IMR-90 (cell line): ENCODE data around the gene FBLN1. TPM values are rescaled to one million over a fixed set of nuclear protein-coding genes. Genes with fewer than 3 reads are reported as not detected.

Experiments used
- ATAC-seq: fragments of 200-7000 bp; cut with Tn5 transposase; 2 replicates; pipeline ENCODE4 v1.9.1; 2020; ENCODE audit warnings: low read depth, mild to moderate bottlenecking, moderate library complexity
- BruUV-seq: library from RNA; stranded (reverse); fragments of 400-500 nt; replicated peaks from 2 replicates; lab custom pipeline; 2021; lab: Mats Ljungman, UMichigan
- CTCF ChIA-PET: fragments of 300-600 bp; formaldehyde crosslinking; extraction: SDS; loops from one replicate; lab custom pipeline; 2021; ENCODE audit warnings: antibody characterized with exemption; lab: Yijun Ruan, JAX
- POLR2A ChIA-PET: fragments of 300-600 bp; sonication (Branson Sonifier 250); formaldehyde crosslinking; loops from one replicate; lab custom pipeline; 2022; ENCODE audit warnings: antibody characterized with exemption; ENCODE audit not compliant: unreplicated experiment; lab: Charles Lee
- DNase-seq: peaks from one replicate; pipeline ENCODE4 v3.0.0; 2013
- H2AFZ ChIP-seq: replicated peaks from 2 replicates; pipeline ENCODE3; 2013; ENCODE audit warnings: low read length, mild to moderate bottlenecking; ENCODE audit not compliant: poor library complexity
- H2AK5ac ChIP-seq: 2 replicates; pipeline ENCODE4 v1.6.1; 2013; ENCODE audit warnings: low read depth, low read length, inconsistent platforms
- H2AK9ac ChIP-seq: replicated peaks from 2 replicates; pipeline ENCODE3; 2013; ENCODE audit warnings: mild to moderate bottlenecking, low read depth, low read length, moderate library complexity; ENCODE audit not compliant: poor library complexity
- H2BK120ac ChIP-seq: 2 replicates; pipeline ENCODE4 v1.6.1; 2013; ENCODE audit warnings: low read depth, low read length, inconsistent platforms
- H2BK15ac ChIP-seq: 3 replicates; pipeline ENCODE4 v1.6.1; 2013; ENCODE audit warnings: low read depth, low read length, inconsistent platforms
- H2BK20ac ChIP-seq: 2 replicates; pipeline ENCODE4 v1.6.1; 2013; ENCODE audit warnings: low read depth, mild to moderate bottlenecking, inconsistent platforms, low read length, moderate library complexity
- H2BK5ac ChIP-seq: 2 replicates; pipeline ENCODE4 v1.6.1; 2013; ENCODE audit warnings: mild to moderate bottlenecking, low read depth, low read length, inconsistent platforms; ENCODE audit not compliant: poor library complexity, severe bottlenecking
- H3K14ac ChIP-seq: replicated peaks from 2 replicates; pipeline ENCODE4 v1.6.1; 2013; ENCODE audit warnings: low read depth, low read length, inconsistent platforms
- H3K18ac ChIP-seq: 2 replicates; pipeline ENCODE4 v1.6.1; 2013; ENCODE audit warnings: low read depth, low read length, control low read depth
- H3K23ac ChIP-seq: 2 replicates; pipeline ENCODE4 v1.6.1; 2013; ENCODE audit warnings: low read depth, low read length, inconsistent platforms
- H3K27ac ChIP-seq: 2 replicates; pipeline ENCODE4 v1.5.1; 2013; ENCODE audit warnings: mild to moderate bottlenecking, control low read depth, low read length; ENCODE audit not compliant: insufficient read depth
- H3K27me3 ChIP-seq: 2 replicates; pipeline ENCODE4 v1.6.1; 2013; ENCODE audit warnings: low read length; ENCODE audit not compliant: control insufficient read depth, insufficient read depth
- H3K36me3 ChIP-seq: 2 replicates; pipeline ENCODE4 v1.6.1; 2013; ENCODE audit warnings: low read length, mixed read lengths; ENCODE audit not compliant: control insufficient read depth, insufficient read depth
- H3K4ac ChIP-seq: 2 replicates; pipeline ENCODE4 v1.6.1; 2013; ENCODE audit warnings: low read depth, low read length, inconsistent platforms
- H3K4me1 ChIP-seq: 2 replicates; pipeline ENCODE4 v1.6.1; 2013; ENCODE audit warnings: low read length, mixed read lengths; ENCODE audit not compliant: control insufficient read depth, insufficient read depth
- H3K4me2 ChIP-seq: 2 replicates; pipeline ENCODE4 v1.6.1; 2013; ENCODE audit warnings: low read depth, mild to moderate bottlenecking, control low read depth, low read length, moderate library complexity
- H3K4me3 ChIP-seq: 2 replicates; pipeline ENCODE4 v1.5.1; 2013; ENCODE audit warnings: low read depth, mild to moderate bottlenecking, control low read depth, low read length, moderate library complexity; ENCODE audit not compliant: insufficient read depth
- H3K56ac ChIP-seq: 2 replicates; pipeline ENCODE4 v1.6.1; 2013; ENCODE audit warnings: low read length, inconsistent platforms; ENCODE audit not compliant: insufficient read depth; ENCODE audit errors: extremely low read depth
- H3K79me1 ChIP-seq, 2 experiments: 2 replicates each; pipeline ENCODE4 v1.6.1; 2013; ENCODE audit warnings: low read length in 2 of 2, inconsistent platforms in 1 of 2, low read depth in 1 of 2
- H3K9ac ChIP-seq: 2 replicates; pipeline ENCODE4 v1.6.1; 2013; ENCODE audit warnings: low read depth, low read length, control low read depth
- H3K9me1 ChIP-seq: 2 replicates; pipeline ENCODE4 v1.6.1; 2013; ENCODE audit warnings: low read length, inconsistent platforms; ENCODE audit not compliant: insufficient read depth
- H3K9me3 ChIP-seq: 2 replicates; pipeline ENCODE4 v1.6.1; 2013; ENCODE audit warnings: low read length; ENCODE audit not compliant: control insufficient read depth, insufficient read depth
- H4K20me1 ChIP-seq: 2 replicates; pipeline ENCODE4 v1.6.1; 2013; ENCODE audit warnings: low read length, inconsistent platforms; ENCODE audit not compliant: insufficient read depth
- H4K5ac ChIP-seq: 2 replicates; pipeline ENCODE4 v1.6.1; 2013; ENCODE audit warnings: mild to moderate bottlenecking, low read depth, low read length, control low read depth
- H4K8ac ChIP-seq, 2 experiments: 2 replicates each; pipeline ENCODE4 v1.6.1; 2013; ENCODE audit warnings: low read depth in 2 of 2, low read length in 2 of 2, control low read depth in 1 of 2, inconsistent platforms in 1 of 2
- H4K91ac ChIP-seq: 2 replicates; pipeline ENCODE4 v1.6.1; 2013; ENCODE audit warnings: low read depth, low read length, inconsistent platforms; ENCODE audit not compliant: insufficient read depth
- BHLHE40 ChIP-seq: fragments of 150-350 bp; IDR thresholded peaks from 2 replicates; pipeline ENCODE4 v1.6.1; 2016; ENCODE audit warnings: mild to moderate bottlenecking, low read depth, low read length
- CEBPB ChIP-seq: IDR thresholded peaks from 2 replicates; pipeline ENCODE4 v1.6.1; 2012; ENCODE audit warnings: low read depth, low read length, improper control_type of control experiment
- CHD1 ChIP-seq: IDR thresholded peaks from 2 replicates; pipeline ENCODE4 v1.6.1; 2012; ENCODE audit warnings: low read depth, low read length, improper control_type of control experiment
- CTCF ChIP-seq: conservative IDR thresholded peaks from 2 replicates; pipeline ENCODE4 v1.5.1; 2012; ENCODE audit warnings: mild to moderate bottlenecking, low read depth, low read length, improper control_type of control experiment
- FOS ChIP-seq: fragments of 150-350 bp; IDR thresholded peaks from 2 replicates; pipeline ENCODE4 v1.6.1; 2016; ENCODE audit warnings: low read depth, low read length
- MAFK ChIP-seq: IDR thresholded peaks from 2 replicates; pipeline ENCODE4 v1.6.1; 2012; ENCODE audit warnings: low read depth, low read length, improper control_type of control experiment
- MXI1 ChIP-seq: IDR thresholded peaks from 2 replicates; pipeline ENCODE4 v1.6.1; 2012; ENCODE audit warnings: low read depth, mild to moderate bottlenecking, low read length, moderate library complexity, borderline replicate concordance
- RAD21 ChIP-seq: IDR thresholded peaks from 2 replicates; pipeline ENCODE4 v1.6.1; 2012; ENCODE audit warnings: low read length, improper control_type of control experiment
- RCOR1 ChIP-seq: IDR thresholded peaks from 2 replicates; pipeline ENCODE4 v1.6.1; 2012; ENCODE audit warnings: mild to moderate bottlenecking, low read length, improper control_type of control experiment; ENCODE audit not compliant: insufficient replicate concordance
- RFX5 ChIP-seq: IDR thresholded peaks from 2 replicates; pipeline ENCODE4 v1.8.0; 2012; ENCODE audit warnings: low read depth, mild to moderate bottlenecking, low read length, moderate library complexity
- SMC3 ChIP-seq: fragments of 150-350 bp; IDR thresholded peaks from 2 replicates; pipeline ENCODE4 v1.6.1; 2016; ENCODE audit warnings: low read depth, mild to moderate bottlenecking, antibody characterized with exemption, low read length, moderate library complexity
- WGBS, 2 experiments: methylation state at CpG; one replicate each; pipeline versions ENCODE4 v1.1.5 to v1.1.7; 2013; ENCODE audit warnings: missing lambda C conversion rate in 2 of 2; ENCODE audit not compliant: insufficient read length in 1 of 2; ENCODE audit errors: extremely low coverage in 2 of 2; 5-methylcytosine and 5-hydroxymethylcytosine counted together
- dilution Hi-C: fragments of 300-500 bp; cut with HindIII; formaldehyde crosslinking; loops from one replicate; pipeline ENCODE4 v1.14.3; 2018; ENCODE audit warnings: low sequenced_read_pairs; ENCODE audit not compliant: unreplicated experiment
- in situ Hi-C: fragments of 300-500 bp; cut with MboI; formaldehyde crosslinking; loops from 3 replicates; pipeline ENCODE4 v1.14.3; 2019; ENCODE audit warnings: low sequenced_read_pairs, inconsistent platforms, mixed read lengths
- intact Hi-C: fragments of 100-400 bp; cut with micrococcal nuclease; formaldehyde crosslinking; loops from 2 replicates; pipeline ENCODE4 v1.10.0; 2022
- polyA plus RNA-seq, 3 experiments: library from polyadenylated mRNA; depleted of rRNA; stranded (reverse); fragments of >200 nt; gene quantifications; 2 replicates each; pipeline ENCODE4 v1.2.3, GENCODE V29; 2012; ENCODE audit warnings: low replicate concordance in 1 of 3
- total RNA-seq: library from RNA; depleted of rRNA; stranded (reverse); fragments of >200 nt; gene quantifications from 2 replicates; pipeline ENCODE4 v1.2.3, GENCODE V29; 2012
- TF ChIP-seq, protein P1 (sequence below): fragments of 150-350 bp; IDR thresholded peaks from 2 replicates; pipeline ENCODE4 v1.6.1; 2016; ENCODE audit warnings: low read depth, mild to moderate bottlenecking, low read length, moderate library complexity, borderline replicate concordance

Gene FBLN1
- total and polyA plus RNA-seq, 2 of the 4 experiments (the other 2 are of a cell fraction), result 11.3 to 87.9 TPM

DNA sequence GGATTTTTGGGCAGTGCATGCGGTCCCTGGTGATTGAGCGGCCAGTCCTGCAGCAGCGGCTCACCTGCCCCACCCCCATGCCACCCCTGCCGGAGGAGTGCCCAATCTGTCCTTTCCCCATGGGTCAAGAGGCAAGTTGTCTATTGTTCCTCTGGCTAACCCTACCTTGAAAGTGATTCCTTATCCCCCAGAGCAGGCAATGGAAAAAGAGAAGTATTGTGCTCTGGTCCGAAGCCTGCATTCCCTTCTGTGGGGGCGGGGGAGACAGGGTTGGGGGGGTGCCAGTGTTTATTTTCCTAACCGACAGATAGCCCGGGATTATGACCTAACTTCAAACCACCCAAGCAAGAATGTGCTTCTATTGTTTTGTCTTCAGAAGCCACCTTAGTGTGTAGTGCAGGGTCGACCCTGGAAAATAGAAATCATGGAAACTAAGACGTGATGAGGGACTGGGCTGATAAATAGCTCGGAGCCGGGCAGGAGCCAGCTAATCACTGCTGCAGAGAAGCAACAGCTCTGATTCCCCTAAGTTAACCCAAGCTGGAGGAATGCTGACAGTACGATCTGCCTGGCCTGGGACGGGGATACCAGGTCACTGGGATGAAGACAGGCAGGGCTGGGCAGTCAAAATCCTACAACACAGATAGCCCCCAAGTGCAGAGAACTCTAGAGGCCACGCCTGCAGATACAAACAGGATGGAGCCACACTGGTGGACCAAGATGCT lies 130.3 kb downstream of the FBLN1 start:
- H3K79me1 ChIP-seq, result no peaks in the 10 kb centered on the region
- 16% methylated on average over 2 of the region's 15 CpGs; no CpG with 5 or more reads in 1 of the 2 experiments for WGBS, 2 experiments
- no peaks in the 10 kb centered on the region for H4K20me1 ChIP-seq
- no peak overlapping the region for H3K4ac ChIP-seq
- in situ Hi-C loops, result no loop called here
- H4K8ac ChIP-seq, result no peak overlapping the region
- H2AK9ac ChIP-seq, result no peak overlapping the region
- H2BK20ac ChIP-seq, result no peak overlapping the region
- H3K9me3 ChIP-seq, result no peaks in the 10 kb centered on the region
- no peak overlapping the region; the same call in 1 of the 2 replicates for H3K4me2 ChIP-seq
- no peak overlapping the region for H2AK5ac ChIP-seq
- H4K91ac ChIP-seq, result no peak overlapping the region
- H3K14ac ChIP-seq, result no peak overlapping the region
- TF ChIP-seq CEBPB (no peak), MAFK (no peak), RAD21 (no peak), FOS (no peak), MXI1 (no peak), CTCF (no peak), SMC3 (no peak), RCOR1 (no peak), BHLHE40 (no peak), RFX5 (no peak), CHD1 (no peak)
- TF ChIP-seq, protein P1, sequence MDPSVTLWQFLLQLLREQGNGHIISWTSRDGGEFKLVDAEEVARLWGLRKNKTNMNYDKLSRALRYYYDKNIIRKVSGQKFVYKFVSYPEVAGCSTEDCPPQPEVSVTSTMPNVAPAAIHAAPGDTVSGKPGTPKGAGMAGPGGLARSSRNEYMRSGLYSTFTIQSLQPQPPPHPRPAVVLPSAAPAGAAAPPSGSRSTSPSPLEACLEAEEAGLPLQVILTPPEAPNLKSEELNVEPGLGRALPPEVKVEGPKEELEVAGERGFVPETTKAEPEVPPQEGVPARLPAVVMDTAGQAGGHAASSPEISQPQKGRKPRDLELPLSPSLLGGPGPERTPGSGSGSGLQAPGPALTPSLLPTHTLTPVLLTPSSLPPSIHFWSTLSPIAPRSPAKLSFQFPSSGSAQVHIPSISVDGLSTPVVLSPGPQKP, result no peak
- intact Hi-C loops, result no loop called here
- no peak overlapping the region for H3K23ac ChIP-seq
- peaks cover 39% of the 10 kb centered on the region for H3K27me3 ChIP-seq
- BruUV-seq, result no TSS peak
- H3K27ac ChIP-seq, result no peak overlapping the region
- no peaks in the 10 kb centered on the region; the same call in 1 of the 2 replicates for H3K4me1 ChIP-seq
- H3K36me3 ChIP-seq, result no peaks in the 10 kb centered on the region
- no peak overlapping the region for H3K4me3 ChIP-seq
- H2BK5ac ChIP-seq, result no peak overlapping the region
- dilution Hi-C loops, result no loop called here
- H3K9me1 ChIP-seq, result 0 out of 2 replicates have a peak, but pooled peaks cover 3% of the 10 kb centered on the region
- ATAC-seq (peak; percentile 64), DNase-seq (no peak)
- ChIA-PET CTCF (interaction anchor here (0.6 kb wide), 2 partner anchors 208 to 345 kb away, joined by 3 read pairs; no protein-coding TSS in a partner anchor), POLR2A (no interaction called here)
- no peak overlapping the region for H2BK120ac ChIP-seq
- H3K56ac ChIP-seq, result no peak overlapping the region
- no peak overlapping the region for H2BK15ac ChIP-seq
- no peak overlapping the region for H3K18ac ChIP-seq
- H3K9ac ChIP-seq, result no peak overlapping the region
- H2AFZ ChIP-seq, result peak overlapping the region; percentile 33
- H4K5ac ChIP-seq, result no peak overlapping the region
